Heart right ventricle (tissue), 16 donors: ENCODE data around the gene HDDC3. TPM values are rescaled to one million over a fixed set of nuclear protein-coding genes. Genes with fewer than 3 reads are reported as not detected.

Source experiments
- ATAC-seq, 8 donors: fragments of 200-7000 bp; cut with Tn5 transposase; one replicate each; pipeline ENCODE4 v1.9.1; 2020; ENCODE audit warnings: mild to moderate bottlenecking in 8 of 8, moderate library complexity in 8 of 8, moderate number of reproducible peaks in 1 of 8
- DNase-seq, 2 donors: peaks; one replicate each; pipeline ENCODE4 v3.0.0-alpha.2; 2020
- H3K27ac ChIP-seq, 10 donors: fragments of 200-600 bp; sonication (generic) in 2 of 10; one replicate each; pipeline versions ENCODE4 v1.5.0 to v1.8.0; 2020 to 2022; ENCODE audit warnings: mild to moderate bottlenecking in 3 of 10
- H3K27me3 ChIP-seq, 7 donors: fragments of 200-600 bp; one replicate each; pipeline ENCODE4 v1.8.0; 2021 to 2022; ENCODE audit warnings: mild to moderate bottlenecking in 2 of 7
- H3K36me3 ChIP-seq, 9 donors: fragments of 200-600 bp; sonication (generic) in 1 of 9; one replicate each; pipeline versions ENCODE4 v1.5.0 to v1.8.0; 2020 to 2022; ENCODE audit warnings: mild to moderate bottlenecking in 2 of 9
- H3K4me1 ChIP-seq, 9 donors: fragments of 200-600 bp; sonication (generic) in 1 of 9; one replicate each; pipeline versions ENCODE4 v1.5.0 to v1.8.0; 2020 to 2022; ENCODE audit warnings: mild to moderate bottlenecking in 4 of 9
- H3K4me3 ChIP-seq, 10 donors: fragments of 200-600 bp; sonication (generic) in 2 of 10; one replicate each; pipeline versions ENCODE4 v1.5.0 to v1.8.0; 2020 to 2022; ENCODE audit warnings: mild to moderate bottlenecking in 7 of 10, moderate library complexity in 2 of 10
- H3K9me3 ChIP-seq, 11 donors: fragments of 200-600 bp in 10 of 11; sonication (generic) in 2 of 11; one replicate each; pipeline versions ENCODE4 v1.5.0 to v1.8.0; 2013 to 2022; ENCODE audit warnings: mild to moderate bottlenecking in 2 of 11, control low read depth in 1 of 11, moderate library complexity in 1 of 11
- CTCF ChIP-seq, 9 donors: fragments of 200-600 bp; sonication (generic) in 2 of 9; IDR thresholded peaks; one replicate each; pipeline versions ENCODE4 v1.5.0 to v1.8.0; 2021 to 2022; ENCODE audit warnings: antibody characterized with exemption in 9 of 9, mild to moderate bottlenecking in 5 of 9, moderate library complexity in 1 of 9
- WGBS, 2 donors: extraction: QIAGEN DNeasy Blood & Tissue Kit; methylation state at CpG; one replicate each; pipeline ENCODE4 v1.1.7; 2013; ENCODE audit warnings: inconsistent platforms in 1 of 2; 5-methylcytosine and 5-hydroxymethylcytosine counted together
- intact Hi-C, 10 donors: fragments of 100-400 bp; cut with DNase I; formaldehyde crosslinking; loops; one replicate each; pipeline versions ENCODE4 v1.11.1 to v1.14.2; 2022
- polyA plus RNA-seq, 2 donors: library from polyadenylated mRNA; stranded (reverse); fragments of 200-250 nt; gene quantifications; one replicate each; pipeline ENCODE4 v1.2.3, GENCODE V29; 2013
- total RNA-seq, 10 donors: library from RNA; stranded (reverse); fragmentation: NEBNext Ultra II Directional in 3 of 10; extraction: Animal tissue kit (Norgen Biotek cat#: 25700) in 3 of 10; gene quantifications; one replicate each; pipeline versions ENCODE4 v1.2.1 to v1.2.4, GENCODE V29; 2021 to 2023
- donor health status: Arrhythmogenic right ventricular cardiomyopathy.
- donor health status: ischemic (EF 13 %, LVEDD 7.1; RV severe dilation, severe dysfunction).
- donor health status: healthy with polysubstance abuse.
- donor health status: DM: no; HTN: yes; CAD: no.
- donor health status: DM: no; HTN: no; CAD: no.
- donor health status: ischemic (EF 25% LVEDD 6.9; RV normal size, moderate dysfunction).
- donor health status: ischemic (EF 25% LVEDD 5.7; RV mildly dilated, moderate dysfunction).
- donor health status: healthy.
- donor health status: DM: yes; HTN: yes; CAD: no.
- donor health status: Ischemic cardiomyopathy.
- donor health status: ischemic (EF 35%, LVEDD 5.7; RV mildly dilated, moderate dysfunction).
- donor health status: nonischemic (EF 11% LVEDD 7.7; RV severe dilation, severe dysfunction).
- donor health status: DM: yes; HTN: yes; CAD: no.
- donor health status: PGD.
- donor health status: ischemic (EF 29% LVEDD 5.4; RV normal size, mild dysfunction).
- donor health status: nonischemic (EF 23%, LVEDD 6.1; RV moderate dilation, normal function).

Gene HDDC3
- total and polyA plus RNA-seq, 12 donors, result 10.7 to 18.2 (median 14.7) TPM

- H3K9me3 ChIP-seq, result no peaks in the 10 kb centered on the region
- ATAC-seq (no peak), DNase-seq (no peak)
- H3K4me1 ChIP-seq, result peaks cover 0 to 6% (median 3%) of the 10 kb centered on the region in 9 donors
- WGBS, 2 donors, result 94 to 96% methylated on average over 22 to 23 of the region's 23 CpGs
- TF ChIP-seq CTCF (IDR thresholded peaks at IDR 0.05), result no peak
- peaks cover 5 to 90% (median 65%) of the 10 kb centered on the region in 9 donors for H3K36me3 ChIP-seq
- H3K27ac ChIP-seq, result no peak overlapping the region
- H3K4me3 ChIP-seq, result no peak overlapping the region
- no peaks in the 10 kb centered on the region for H3K27me3 ChIP-seq
- intact Hi-C loops, result loop anchor here in 3 of 10 donors (10.0 kb wide), 3 partner anchors 75 to 315 kb away; partner anchors contain the start of gene VPS33B (in 1 of the 3)
These were observed 17.8 kb upstream of the HDDC3 start for GRCh38 chr15:90949979-90950675.

GRCh38 chr15:90948506-90948905 lies 16.2 kb upstream of the HDDC3 start:
- Histone ChIP-seq H3K9me3 (no peaks in the 10 kb centered on the region), H3K36me3 (peaks cover 9 to 100% (median 73%) of the 10 kb centered on the region in 9 donors), H3K27me3 (no peaks in the 10 kb centered on the region), H3K4me3 (no peak overlapping the region), H3K4me1 (no peaks in the 10 kb centered on the region), H3K27ac (no peak overlapping the region)
- TF ChIP-seq CTCF (IDR thresholded peaks at IDR 0.05), result no peak
- 91 to 98% methylated on average over 8 of the region's 8 CpGs for WGBS, 2 donors
- ATAC-seq (no peak), DNase-seq (no peak)
- intact Hi-C loops, result no loop called here

- Histone ChIP-seq H3K9me3 (no peaks in the 10 kb centered on the region), H3K36me3 (peaks cover 6 to 100% (median 72%) of the 10 kb centered on the region in 9 donors), H3K4me3 (no peak overlapping the region), H3K27ac (no peak overlapping the region), H3K4me1 (no peaks in the 10 kb centered on the region), H3K27me3 (no peaks in the 10 kb centered on the region)
- intact Hi-C loops, result no loop called here
- TF ChIP-seq CTCF (IDR thresholded peaks at IDR 0.05), result no peak
- WGBS, 2 donors, result 91 to 94% methylated on average over 18 of the region's 18 CpGs
- DNase-seq (no peak), ATAC-seq (no peak)
These were observed 15.4 kb upstream of the HDDC3 start for GRCh38 chr15:90947577-90948357.

GRCh38 chr15:90946941-90947576 lies 14.7 kb upstream of the HDDC3 start:
- Histone ChIP-seq H3K27ac (no peak overlapping the region), H3K4me1 (no peaks in the 10 kb centered on the region), H3K36me3 (peaks cover 6 to 100% (median 74%) of the 10 kb centered on the region in 9 donors), H3K27me3 (no peaks in the 10 kb centered on the region), H3K4me3 (no peak overlapping the region), H3K9me3 (no peaks in the 10 kb centered on the region)
- intact Hi-C loops, result no loop called here
- WGBS, 2 donors, result 79 to 90% methylated on average over 8 of the region's 8 CpGs
- TF ChIP-seq CTCF (IDR thresholded peaks at IDR 0.05), result no peak
- ATAC-seq, result no peak
- no peak for DNase-seq
